GF-D8 (cell line): ENCODE measurements around the gene DYDC2.

Experiments
- DNase-seq: peaks from one replicate; lab custom pipeline; 2025; lab: John Stamatoyannopoulos, UW

DYDC2 gene

GRCh38 chr10:80371467-80371866, 14.9 kb downstream of the DYDC2 start:
- DNase-seq = no peak

- no peak for DNase-seq
Observed at GRCh38 chr10:80372675-80373074, 16.1 kb downstream of the DYDC2 start.

GRCh38 chr10:80373502-80373901, 16.9 kb downstream of the DYDC2 start:
- DNase-seq = no peak

GRCh38 chr10:80379701-80380100, 23.1 kb downstream of the DYDC2 start:
- no peak for DNase-seq

- no peak for DNase-seq
Observed at GRCh38 chr10:80380185-80380584, 23.6 kb downstream of the DYDC2 start.

GRCh38 chr10:80382989-80383388, 26.4 kb downstream of the DYDC2 start:
- DNase-seq = no peak

- no peak for DNase-seq
Observed at GRCh38 chr10:80390740-80391139, 34.2 kb downstream of the DYDC2 start.

- no peak for DNase-seq
Observed at GRCh38 chr10:80392250-80392649, 35.7 kb downstream of the DYDC2 start.

GRCh38 chr10:80394358-80394916, 37.9 kb downstream of the DYDC2 start:
- no peak for DNase-seq

GRCh38 chr10:80397014-80397413, 40.4 kb downstream of the DYDC2 start:
- DNase-seq = no peak

- no peak for DNase-seq
Observed at GRCh38 chr10:80400136-80400804, 43.7 kb downstream of the DYDC2 start.

- no peak for DNase-seq
Observed at GRCh38 chr10:80405035-80405434, 48.5 kb downstream of the DYDC2 start.

- no peak for DNase-seq
Observed at GRCh38 chr10:80405626-80406025, 49.0 kb downstream of the DYDC2 start.

GRCh38 chr10:80406204-80406603, 49.6 kb downstream of the DYDC2 start:
- no peak for DNase-seq

GRCh38 chr10:80407812-80408241, 51.2 kb downstream of the DYDC2 start:
- no peak for DNase-seq

GRCh38 chr10:80408242-80409101, 51.9 kb downstream of the DYDC2 start, which contains the start of gene PRXL2A:
Gene PRXL2A, plus strand, starts transcription at chr10:80408551. Its CDS starts 11,917 bp downstream, at chr10:80420468.
- no peak for DNase-seq

GRCh38 chr10:80409121-80409520, 52.5 kb downstream of the DYDC2 start:
- DNase-seq = no peak

GRCh38 chr10:80410122-80410521, 53.5 kb downstream of the DYDC2 start:
- no peak for DNase-seq

- DNase-seq = no peak
Observed at GRCh38 chr10:80410578-80411145, 54.1 kb downstream of the DYDC2 start.

- DNase-seq = no peak
Observed at GRCh38 chr10:80411267-80411668, 54.7 kb downstream of the DYDC2 start.

GRCh38 chr10:80411681-80412220, 55.2 kb downstream of the DYDC2 start:
- no peak for DNase-seq

- DNase-seq = no peak
Observed at GRCh38 chr10:80412486-80412885, 55.9 kb downstream of the DYDC2 start.
